GM18907 (cell line): Measurements from ENCODE around the gene TREML2.

Experiments
- ATAC-seq: cut with Tn5 transposase; IDR thresholded peaks from one replicate; pipeline ENCODE4 v1.9.1; 2021; ENCODE audit warnings: mild to moderate bottlenecking, moderate library complexity; ENCODE audit not compliant: unreplicated experiment

Gene TREML2

GRCh38 chr6:41179163-41179562, 21.8 kb downstream of the TREML2 start:
- ATAC-seq: no peak

DNA sequence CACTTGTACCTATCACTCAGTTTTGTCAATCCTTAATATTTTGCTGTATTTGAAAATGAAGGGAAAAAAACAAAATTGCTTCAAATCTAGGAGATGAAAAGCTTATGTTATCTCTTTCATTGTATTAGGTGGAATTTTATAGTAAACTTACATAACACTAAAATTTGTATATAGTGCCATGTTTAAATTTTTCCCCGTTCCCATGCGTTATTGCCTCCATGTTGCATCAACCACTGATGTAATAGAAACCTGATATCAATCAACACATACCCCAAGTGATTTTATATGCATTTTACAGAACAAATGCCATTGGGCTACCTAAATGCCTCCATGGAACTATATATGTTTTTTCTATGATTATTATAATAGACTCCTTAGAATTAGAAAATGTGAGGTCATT, 23.3 kb downstream of the TREML2 start:
- no peak for ATAC-seq

DNA sequence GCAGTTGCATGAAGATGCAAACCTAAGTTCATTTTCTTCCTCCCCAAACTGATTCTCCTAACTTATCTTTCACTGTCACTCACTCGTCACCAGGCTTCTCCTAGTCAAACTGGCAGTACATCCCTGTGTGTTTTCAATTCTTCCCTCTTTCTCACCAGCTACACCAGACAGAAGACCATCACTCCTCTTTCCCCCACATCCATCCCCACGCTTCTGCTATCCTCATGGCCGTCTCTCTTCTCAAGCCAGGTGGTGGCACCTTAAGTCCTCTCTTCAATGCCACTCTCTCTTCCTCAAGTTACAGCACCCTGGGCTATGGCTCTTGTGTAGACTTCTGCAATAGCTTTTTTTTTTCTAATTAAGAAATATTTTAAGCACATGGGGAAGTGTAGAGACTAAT, 23.7 kb downstream of the TREML2 start:
- no peak for ATAC-seq

GRCh38 chr6:41176189-41176588, 24.8 kb downstream of the TREML2 start:
- no peak for ATAC-seq

DNA sequence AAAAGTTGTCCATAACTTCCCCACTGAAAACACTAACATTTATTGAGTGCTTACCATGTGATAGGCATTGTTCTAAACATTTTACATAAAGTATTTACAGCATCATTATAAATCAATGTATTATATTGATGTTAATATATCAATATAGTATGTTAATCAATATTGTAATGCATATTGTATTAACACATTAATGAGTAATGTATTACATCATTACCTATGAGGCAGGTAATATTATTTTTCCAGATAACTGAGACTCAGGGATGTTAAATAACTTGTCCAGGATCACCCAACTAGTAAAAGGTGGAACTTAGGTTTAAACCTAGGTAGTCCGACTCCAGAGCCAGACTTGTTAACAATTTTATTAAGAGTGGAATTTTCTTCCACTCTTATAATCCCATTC, 25.9 kb downstream of the TREML2 start:
- ATAC-seq: no peak

DNA sequence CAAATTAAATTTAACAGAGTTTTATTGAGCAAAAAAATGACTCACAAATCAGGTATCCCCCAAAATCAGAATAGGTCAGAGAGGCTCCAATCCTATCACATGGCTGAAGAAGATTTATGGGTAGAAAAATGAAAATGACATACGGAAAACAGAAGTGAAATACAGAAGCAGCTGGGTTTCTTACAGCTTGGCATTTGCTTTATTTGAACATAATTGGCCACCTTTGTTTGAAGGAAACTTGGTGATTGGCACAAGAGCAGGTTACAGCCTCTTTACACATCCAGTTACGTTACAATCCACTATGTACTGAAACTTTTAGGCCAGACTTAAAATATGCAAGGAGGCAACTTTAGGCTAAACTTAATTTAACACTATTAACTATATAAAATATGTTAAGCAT, 26.3 kb downstream of the TREML2 start:
- no peak for ATAC-seq

DNA sequence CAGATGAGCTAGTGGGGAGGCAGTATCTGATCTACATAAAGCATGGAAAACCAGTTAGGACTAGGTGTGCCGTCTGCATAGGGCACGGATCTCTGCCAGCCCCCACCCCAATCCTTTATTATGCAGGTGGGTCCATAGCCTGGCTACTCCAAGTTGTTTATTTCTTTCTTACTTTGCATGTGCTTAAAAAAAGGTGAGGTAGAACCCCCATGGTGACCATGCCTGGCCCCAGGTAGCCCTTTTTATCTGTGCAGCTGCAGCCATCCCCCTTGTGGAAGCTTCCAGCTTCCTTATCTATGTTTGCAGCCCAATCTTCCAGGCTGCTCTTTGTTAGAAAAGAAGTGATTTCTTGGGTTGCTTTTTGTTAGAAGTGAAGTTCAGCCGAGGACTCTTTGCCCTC, 29.0 kb downstream of the TREML2 start:
- ATAC-seq: no peak

DNA sequence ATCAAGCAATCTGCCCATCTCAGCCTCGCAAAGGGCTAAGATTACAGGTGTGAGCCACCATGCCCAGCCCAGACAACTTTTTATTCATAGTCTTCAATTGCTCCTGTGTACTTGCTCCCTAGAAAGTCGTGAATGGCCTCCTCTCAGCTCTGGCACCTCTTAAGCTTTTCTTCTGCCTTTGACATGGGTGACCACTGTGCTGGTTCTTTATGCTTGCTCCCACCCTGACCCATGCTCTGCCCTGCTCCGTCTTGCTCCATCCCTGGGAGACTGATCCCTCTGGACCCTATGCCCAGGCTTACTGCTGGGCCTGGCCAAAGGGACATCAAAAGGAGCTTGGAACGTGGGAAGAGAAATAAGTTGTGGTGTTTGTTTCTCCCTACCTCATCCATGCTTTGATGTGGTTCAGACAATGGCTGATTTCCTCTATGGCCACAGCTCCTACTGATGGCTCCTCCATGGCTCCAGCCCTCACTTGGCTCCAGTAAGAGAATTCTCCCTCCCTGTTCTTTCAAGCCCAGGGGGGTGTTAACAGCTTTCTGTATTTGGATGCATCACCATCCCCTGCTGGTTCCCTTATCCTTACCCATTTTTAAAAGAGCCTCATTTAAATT, 30.3 kb downstream of the TREML2 start:
- no peak for ATAC-seq

- no peak for ATAC-seq
Observed at GRCh38 chr6:41167173-41167963, 33.6 kb downstream of the TREML2 start.

GRCh38 chr6:41164551-41165120, 36.3 kb downstream of the TREML2 start:
- no peak for ATAC-seq

- no peak for ATAC-seq
Observed at GRCh38 chr6:41163419-41163717, 37.6 kb downstream of the TREML2 start.

DNA sequence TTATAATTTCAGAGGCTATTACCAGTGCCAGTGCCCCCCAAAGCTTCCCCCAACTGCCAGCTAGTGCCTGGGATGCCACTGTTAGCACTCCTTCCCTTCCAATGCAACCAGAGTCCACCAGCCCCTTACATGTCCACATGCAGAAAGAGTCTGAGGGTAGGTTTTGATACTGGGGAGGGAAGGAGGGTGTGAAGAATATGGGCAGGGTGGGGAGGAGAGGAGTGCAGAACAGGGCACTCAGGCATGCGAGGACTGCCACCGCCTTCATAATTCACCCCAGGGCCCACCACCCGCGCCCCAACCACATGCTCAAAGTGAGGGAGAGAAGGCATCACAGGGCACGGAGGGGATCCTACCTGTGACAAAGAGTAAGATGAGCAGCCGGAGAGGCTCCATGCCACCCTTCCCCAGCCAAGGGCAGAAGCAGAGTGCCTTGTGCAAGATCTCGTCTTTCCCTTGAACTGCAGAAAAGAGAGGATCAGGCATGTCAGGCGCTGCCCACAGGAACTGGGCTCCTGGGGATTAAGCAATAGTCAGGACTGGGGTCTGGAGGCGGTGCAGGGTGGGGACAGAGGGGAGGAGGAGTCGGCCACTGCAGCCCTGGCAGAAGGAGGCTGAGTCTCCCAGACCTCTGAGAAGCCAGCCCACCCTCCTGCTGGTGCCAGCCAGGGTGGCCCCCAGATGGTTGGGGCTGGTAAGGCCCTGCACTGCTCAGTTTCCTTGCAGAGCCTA, 38.1 kb downstream of the TREML2 start, which contains the start of gene TREM2:
TSS of gene TREM2 (minus strand) at position 430 of the 732 bp plus-strand sequence. CDS start at position 396, 34 bp downstream.
- no peak for ATAC-seq

DNA sequence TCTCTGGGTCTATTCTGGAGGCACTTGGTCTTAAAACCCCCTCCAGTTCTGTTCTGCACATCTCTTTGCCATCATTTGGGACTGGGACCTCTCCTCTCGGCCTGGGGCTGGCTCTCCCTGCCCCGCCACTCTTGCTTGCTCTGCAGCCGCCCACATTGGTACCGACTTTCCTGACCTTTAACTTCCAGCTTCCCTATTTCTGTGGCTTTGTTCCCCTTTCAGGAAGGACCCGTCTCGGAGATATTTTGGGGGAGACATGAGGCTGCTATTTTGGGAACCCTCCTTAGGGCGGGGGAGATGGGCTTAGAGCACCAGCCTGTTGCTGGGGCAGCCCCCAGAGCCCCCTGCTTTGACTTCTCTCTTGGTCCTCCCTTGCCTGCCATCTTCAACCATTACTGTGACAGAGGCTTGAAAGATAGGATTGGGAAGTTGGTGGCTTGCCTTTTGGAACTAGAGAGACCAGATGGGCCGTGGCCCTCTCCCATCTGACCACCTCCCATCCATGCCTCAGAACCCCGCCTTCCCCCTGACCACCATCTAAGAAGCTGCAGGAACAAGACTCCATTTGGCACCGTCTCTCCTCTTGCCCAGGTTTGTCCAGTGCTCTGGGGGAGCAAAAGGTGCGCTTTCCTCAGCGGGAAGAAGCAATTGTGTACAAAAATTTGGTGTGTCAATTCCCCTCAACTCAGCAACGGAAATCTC, 38.9 kb downstream of the TREML2 start:
- no peak for ATAC-seq

DNA sequence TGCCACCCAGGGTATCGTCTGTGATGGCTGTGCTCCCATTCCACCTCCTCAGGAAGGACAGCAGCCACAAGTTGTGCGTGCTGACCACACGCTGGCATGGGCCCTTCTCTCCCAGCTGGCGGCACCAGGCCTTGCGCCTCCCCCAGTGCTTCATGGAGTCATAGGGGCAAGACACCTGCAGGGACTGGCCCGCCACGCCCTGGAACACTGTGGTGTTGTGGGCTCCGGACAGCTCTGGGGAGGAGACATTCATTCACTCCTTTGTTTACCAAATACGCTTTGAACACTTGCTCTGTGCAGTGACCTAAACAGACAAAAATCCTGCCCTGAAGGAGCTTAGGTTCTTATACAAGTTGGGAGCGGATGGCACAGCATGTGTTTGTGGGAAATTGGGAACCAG, 39.6 kb downstream of the TREML2 start:
- no peak for ATAC-seq

DNA sequence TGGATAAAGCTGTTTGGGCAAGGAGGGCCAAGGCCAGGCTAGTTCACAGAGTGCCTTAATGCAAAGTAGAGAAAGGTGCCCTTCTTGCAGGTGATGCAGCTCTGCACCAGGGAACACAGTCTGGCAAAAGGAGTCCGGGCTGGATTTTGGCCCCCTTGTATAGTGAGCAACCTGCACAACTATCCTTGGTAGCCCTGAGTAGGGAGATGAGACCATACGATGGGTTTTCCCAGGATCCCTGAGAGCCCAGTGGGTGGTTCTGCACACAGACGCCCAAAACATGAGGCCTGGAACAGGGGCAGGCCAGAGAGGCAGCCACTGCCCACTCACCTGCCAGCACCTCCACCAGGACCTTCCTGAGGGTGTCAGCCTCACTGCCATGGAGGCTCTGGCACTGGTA, 40.0 kb downstream of the TREML2 start:
- no peak for ATAC-seq

- ATAC-seq: no peak
Observed at GRCh38 chr6:41159415-41160082, 41.4 kb downstream of the TREML2 start.

GRCh38 chr6:41157323-41157722, 43.6 kb downstream of the TREML2 start:
- no peak for ATAC-seq

DNA sequence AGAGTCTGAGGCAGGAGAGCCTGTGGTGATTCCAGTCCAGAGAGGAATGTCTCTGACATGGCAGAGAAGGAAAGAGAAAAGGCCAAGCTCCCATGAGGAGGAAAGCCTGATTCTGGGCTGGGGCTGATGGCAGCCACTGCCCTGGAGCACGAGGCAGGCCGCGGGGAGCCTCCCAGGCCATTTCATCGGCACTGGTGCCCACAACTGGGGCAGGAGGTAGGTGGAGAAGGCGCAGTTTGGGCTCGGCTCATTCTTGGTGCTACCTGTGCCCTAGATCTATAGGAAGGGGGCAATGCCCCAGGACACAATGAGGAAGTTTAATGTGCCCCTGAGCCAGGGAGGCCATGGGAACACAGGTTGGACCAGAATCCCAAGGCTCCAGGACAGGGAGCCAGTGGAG, 44.2 kb downstream of the TREML2 start:
- no peak for ATAC-seq

GRCh38 chr6:41156001-41156400, 44.9 kb downstream of the TREML2 start:
- ATAC-seq: no peak

DNA sequence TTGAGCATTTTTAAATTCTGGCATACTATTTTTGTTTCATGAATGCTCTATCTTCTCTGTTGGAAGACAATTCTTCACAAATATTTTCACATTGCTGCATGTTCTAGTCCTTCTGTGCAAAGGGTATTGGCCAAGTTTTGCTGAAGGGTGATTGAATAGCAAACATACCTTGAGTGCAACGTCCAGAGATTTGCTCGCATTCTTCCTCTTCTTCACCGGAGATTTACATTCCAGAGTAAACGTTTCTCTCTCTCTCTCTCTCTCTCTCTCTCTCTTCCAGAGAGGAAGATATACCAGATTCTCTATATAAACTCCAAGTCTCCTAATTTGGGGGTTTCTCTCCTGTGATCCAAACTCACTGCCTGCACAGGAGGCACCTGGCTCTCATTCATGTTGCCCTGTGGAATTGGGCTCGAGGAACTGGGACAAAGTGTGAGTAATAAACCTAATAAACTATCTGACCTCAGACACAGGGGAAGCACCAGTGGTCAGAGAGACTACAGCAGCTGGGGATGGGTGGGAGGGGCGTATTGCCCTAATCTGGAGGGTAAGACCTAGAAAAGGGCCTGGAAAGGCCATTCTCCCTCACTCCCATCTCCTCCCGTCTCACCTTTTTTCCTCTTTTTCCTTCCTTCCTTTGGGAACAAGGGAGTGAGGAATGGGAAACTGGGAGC, 45.7 kb downstream of the TREML2 start:
- ATAC-seq: no peak
